ENCODE data around the gene CYP27C1.
"Not testable (repeated sequence)": the region's sequence is repeated elsewhere in the genome, so short reads cannot be mapped to it uniquely, and the experiment has no call there.

CYP27C1 gene

DNA sequence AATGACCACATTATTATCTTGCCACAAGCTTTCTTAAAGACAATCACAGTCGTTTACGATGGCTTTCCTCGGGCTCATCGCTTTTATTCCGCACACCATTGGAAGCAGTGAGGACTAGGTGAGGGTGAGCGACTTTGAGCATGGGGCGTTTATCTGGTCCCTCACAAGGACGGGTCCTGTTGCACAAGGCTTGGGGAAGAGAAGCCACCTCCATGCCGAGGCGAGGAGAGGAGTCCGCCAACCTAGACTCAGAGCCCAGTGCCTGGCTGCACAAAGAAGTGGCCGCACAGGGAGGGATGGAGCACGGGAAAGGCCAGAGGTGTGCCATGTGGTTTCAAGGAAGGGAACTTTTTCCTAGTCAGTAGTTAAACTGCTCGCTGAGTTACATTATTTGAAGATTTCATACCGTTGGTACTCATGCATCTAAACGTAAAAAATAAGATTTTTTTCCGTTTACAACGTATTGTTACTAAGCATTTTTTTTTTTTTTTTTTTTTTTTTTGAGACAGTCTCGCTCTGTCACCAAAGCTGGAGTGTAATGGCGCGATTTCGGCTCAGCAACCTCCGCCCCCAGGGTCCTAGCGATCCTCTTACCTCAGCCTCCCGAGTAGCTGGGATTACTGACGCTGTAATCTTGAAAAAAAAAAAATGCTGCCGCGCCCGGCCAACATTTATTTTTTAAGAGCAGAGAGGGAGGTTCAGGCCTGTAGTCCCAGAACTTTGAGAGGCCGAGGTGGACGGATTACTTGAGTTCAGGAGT is 849 bp upstream of the CYP27C1 start:
- no peak for FAIRE-seq

GRCh38 chr2:127219171-127220070 is 678 bp downstream of the CYP27C1 start:
- no peak for FAIRE-seq

GRCh38 chr2:127218812-127219170 is 1.3 kb downstream of the CYP27C1 start:
- no peak for FAIRE-seq

- FAIRE-seq: no peak
Observed at GRCh38 chr2:127217470-127218325, 2.4 kb downstream of the CYP27C1 start.

GRCh38 chr2:127216593-127216992 is 3.5 kb downstream of the CYP27C1 start:
- FAIRE-seq: no peak

DNA sequence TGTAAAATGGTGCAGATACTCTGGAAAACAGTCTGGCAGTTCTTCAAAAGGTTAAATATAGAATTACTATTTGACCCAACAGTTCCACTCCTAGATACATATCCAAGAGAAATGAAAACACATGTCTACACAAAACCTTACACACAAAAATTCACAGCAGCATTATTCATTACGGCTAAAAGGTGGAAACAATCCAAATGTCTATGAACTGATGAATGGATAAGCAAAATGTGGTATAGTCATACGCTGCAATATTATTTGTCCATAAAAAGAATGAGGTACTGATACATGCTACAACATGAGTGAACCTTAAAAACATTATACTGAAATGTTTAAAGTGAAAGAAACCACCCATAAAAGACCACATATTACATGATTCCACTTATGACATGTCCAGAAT is 4.0 kb downstream of the CYP27C1 start:
- no peak for FAIRE-seq

- not testable (repeated sequence) for FAIRE-seq
Observed at GRCh38 chr2:127214201-127214600, 5.9 kb downstream of the CYP27C1 start.

DNA sequence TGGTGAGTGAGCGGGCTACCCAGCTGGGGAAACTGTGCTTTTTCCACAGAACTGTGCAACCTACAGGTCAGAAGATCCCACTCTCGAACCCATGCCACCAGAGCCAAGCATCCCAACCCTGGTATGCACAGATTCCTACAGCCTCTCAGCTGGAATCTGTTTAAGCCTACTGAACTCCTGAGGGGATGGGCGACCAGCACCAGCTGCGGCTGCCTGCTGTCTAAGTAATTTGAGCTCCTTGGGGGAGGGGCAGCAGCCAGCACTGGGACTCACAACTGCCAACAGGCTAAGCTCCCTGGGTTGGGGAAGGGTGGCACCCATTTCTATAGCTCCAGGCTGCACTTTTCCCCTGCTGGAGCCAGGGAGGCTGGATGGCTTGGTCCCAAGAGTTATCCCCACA is 11.8 kb downstream of the CYP27C1 start:
- FAIRE-seq: no peak

DNA sequence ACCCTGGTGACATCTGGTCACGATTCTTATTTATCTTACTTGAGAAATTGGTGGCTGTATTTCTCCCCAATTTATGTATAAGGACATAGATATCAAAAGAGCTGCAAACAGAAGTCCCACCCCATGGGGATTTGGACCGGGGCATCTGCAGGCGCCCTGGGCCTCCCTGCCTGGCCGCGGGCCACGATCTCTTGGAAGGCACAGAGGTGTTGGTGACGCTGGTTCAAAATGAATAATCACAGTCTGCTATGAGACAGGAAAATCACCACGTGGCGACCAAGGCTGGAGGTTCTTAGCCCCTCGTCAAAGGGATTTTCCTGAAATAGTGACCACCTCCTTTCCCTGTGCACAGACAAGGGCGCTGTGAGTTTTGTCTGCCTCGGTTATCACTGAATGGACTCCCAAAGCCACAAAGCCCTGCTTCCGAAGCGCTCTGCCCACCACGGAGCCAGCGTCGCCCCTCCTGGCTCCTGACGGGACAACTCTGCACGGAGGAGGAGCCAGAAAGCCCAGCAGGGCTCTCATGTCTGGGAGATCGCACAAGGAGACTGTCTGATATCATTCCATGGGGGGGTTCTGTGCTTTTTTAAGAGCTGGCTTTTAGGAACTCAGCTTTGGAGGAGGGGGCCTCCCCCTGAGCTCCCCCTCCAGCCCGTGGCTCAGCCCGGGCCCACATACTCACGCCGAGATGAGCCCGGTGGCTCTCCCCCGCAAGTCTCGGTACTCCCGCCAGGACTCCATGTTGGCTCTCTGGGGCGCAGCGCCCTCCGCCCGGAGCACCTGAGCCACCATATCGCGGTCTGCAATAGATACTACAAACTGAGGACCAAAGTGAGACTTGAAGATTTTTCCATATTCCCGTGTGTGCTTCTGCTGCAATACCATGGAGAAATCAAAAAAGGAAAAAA is 14.6 kb downstream of the CYP27C1 start:
- FAIRE-seq: no peak

DNA sequence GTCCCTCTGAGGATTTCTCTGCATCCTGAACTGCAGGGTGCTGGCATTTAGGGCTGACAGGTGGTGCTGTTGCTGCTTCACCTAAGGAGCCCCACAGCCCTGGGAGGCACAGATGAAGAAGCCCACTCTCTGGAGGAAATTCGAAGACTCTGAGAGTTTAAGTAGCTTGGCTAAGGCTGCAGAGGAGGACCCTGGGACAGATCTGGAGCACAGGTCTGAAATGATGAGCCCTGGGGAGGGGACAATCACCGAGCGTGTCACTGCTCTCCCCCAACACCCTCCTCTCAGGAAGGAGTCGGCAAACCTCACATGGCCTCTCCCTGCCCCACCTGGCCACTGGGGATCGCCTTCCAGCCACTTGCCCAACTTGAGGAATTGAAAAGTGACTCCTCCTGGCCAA is 18.6 kb downstream of the CYP27C1 start:
- FAIRE-seq: no peak

DNA sequence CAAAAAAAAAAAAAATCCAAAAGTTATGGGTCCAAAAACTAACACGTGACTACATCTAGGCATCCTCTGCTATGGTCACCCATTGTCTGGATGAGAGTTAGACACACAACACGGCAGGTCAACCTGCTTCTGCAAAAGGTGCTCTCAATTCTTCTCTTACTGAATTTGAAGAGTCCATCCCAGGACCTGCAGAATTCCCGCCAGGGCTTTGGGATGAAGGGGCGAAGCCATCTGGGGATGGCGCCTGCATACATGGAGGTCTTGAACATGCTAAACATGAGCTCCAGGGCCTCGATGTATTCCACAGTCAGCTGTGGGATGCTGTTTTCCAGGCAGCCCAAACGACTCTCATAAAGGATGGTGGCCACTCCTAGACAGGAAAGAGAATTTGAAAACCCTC is 19.1 kb downstream of the CYP27C1 start:
- no peak for FAIRE-seq

DNA sequence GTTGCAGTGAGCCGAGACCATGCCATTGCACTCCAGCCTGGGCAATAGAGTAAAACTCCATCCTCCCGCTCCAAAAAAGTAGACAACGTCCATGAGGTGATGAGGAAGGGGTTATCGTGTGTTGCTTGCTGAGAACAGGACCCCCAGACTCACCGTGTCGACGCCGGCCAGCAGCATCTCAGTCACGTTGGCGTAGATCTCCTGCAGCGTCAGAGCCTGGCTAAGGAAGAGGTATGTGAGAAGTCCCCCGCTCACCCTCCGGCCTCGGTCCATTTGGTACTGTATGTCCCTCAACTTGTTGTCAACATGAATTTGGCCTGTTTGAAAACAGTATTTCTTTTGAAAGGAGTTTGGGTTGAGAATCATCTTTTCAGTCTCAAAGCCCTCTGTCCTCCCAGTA is 20.9 kb downstream of the CYP27C1 start:
- no peak for FAIRE-seq

DNA sequence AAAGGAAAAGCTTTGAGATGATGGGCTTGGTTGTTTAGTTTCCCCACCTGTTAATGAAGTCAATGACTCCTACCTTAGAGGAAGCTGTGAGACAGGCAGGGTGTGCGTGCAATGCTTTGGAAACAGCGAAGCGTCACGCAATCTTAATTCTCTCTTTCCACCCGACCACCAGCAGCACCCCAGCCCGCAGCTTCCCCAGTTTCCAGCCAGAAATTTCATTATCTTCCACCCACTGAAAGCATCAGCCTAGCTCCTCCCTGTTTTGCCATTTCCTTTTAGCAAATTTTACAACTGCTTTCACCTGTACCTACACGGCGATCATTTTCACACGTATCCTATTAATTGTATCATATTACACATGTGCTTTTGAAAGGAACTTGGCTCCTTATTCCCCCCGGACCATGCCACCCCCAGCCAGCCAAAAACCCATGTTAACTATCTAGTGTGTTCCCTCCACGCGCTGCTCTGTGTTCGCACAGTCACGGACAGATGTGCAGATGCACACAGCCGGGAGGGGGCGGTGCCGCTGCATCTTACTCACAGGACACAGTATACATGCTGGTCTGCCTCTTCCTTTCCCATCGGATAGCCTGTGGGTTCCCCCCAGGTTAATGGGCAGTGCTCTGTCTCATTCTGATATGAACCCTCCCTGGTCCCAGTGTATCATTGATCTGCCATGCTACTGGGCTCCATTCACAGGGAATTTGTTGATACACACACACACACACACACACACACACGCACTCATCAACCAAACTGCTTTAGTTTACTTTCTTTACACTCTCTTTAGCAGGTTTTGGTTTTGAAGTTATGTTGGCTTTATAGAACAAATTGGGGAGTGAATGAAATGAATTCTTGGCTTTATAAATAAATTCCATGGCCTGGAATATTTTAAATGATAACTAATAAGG is 22.4 kb downstream of the CYP27C1 start:
- FAIRE-seq: no peak

- FAIRE-seq: no peak
Observed at GRCh38 chr2:127196998-127197397, 23.1 kb downstream of the CYP27C1 start.

DNA sequence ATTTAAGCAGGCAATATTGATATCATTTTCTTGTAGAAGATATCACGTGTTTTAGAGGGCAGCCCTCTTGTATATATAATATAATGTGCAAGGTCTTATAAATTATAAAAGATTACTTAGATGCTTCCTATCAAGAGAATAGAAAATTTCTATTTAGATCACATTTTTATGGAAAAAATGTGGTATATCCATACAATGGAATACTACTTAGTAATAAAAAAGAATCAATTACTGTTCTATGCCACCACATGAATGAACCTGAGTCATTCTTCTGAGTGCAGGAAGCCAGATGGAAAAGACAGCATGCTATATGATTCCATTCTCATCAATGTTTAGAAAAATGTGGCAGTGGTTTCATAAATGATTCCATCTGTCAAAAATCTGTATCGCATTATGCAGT is 23.6 kb downstream of the CYP27C1 start:
- no peak for FAIRE-seq

GRCh38 chr2:127195140-127196074 is 24.7 kb downstream of the CYP27C1 start:
- FAIRE-seq: no peak

DNA sequence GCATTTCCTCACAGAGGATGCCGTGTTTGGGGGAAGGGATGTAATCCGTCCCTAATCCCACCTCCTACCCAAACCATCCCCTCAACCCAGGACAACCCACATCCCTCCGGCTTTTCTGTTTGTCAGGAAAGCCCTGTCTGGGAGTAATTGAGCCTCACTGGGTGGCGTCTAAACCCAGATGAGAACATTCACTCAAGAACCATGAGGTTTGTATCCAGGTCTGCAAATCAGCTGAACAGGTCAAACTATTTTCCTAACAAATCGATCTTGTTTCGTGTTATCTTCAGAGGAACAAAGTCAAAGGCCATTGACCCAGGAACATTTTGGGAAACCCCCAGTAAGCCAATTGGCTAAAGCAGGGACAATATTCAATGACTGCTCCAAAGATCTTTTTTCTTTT is 25.7 kb downstream of the CYP27C1 start:
- no peak for FAIRE-seq

GRCh38 chr2:127193967-127194280 is 26.2 kb downstream of the CYP27C1 start:
- no peak for FAIRE-seq

DNA sequence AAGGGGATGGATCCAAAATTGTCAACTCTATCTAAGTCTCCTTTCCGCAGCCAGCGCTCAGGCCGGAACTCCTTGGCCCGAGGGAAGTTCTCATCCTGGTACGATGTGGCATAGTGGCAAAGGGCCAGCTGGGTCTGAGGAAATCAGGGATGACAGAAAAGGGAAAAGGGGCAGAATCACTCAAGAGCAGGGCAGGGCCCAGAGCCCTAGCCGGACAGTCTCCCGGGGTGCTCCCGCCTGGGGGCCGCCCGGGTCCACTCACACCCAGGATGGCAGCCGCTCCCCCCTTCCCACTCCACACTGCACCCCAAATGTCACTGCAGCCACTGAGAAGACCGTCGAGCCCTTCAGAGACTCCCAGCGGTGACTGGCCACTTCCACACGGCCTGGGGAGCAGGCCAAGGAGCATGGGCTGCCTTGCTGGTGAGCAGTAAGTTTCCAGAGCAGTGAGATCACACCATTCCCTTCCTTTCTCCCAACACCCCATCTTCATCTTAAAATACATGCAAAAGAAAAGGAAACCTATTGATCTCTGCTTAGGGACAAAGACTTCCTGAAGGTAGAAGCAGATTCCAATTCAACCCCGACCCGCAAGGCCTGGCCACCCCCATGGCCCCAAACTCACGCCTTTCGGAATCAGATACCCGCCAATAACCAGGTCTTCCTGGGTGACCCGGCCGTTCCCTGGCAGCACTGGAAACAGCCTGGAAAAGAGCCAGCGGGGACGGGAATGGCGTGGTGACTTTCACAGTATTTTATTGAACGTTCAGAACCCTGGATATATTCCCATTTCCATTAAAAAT is 26.7 kb downstream of the CYP27C1 start:
- FAIRE-seq: no peak

Measured in islet of Langerhans (tissue), 1 donor.